Activated T-helper 1 cell treated with anti-CD3 and anti-CD28 coated beads, Interleukin-12 subunit alpha, Interleukin-12 subunit beta, Interleukin-2, Interleukin-4 antibody, amounts not matched to agents 30 ng/mL and 10 ng/mL and 1 ng/mL, durations not matched to agents 14 hours and 24 hours and 36 hours (primary cell): Measurements from ENCODE around the gene WDR26. TPM values are rescaled to one million over a fixed set of nuclear protein-coding genes. Genes with fewer than 3 reads are reported as not detected.
"Not testable (repeated sequence)": the region's sequence is repeated elsewhere in the genome, so short reads cannot be mapped to it uniquely, and the experiment has no call there.

Source experiments
- DNase-seq: peaks from one replicate; pipeline ENCODE4 v3.0.0; 2021; ENCODE audit warnings: low spot score
- H3K27ac Mint-ChIP-seq: one replicate; pipeline ENCODE4 v1.8.0; 2021; ENCODE audit warnings: mild to moderate bottlenecking, mixed read lengths
- H3K27me3 Mint-ChIP-seq: one replicate; pipeline ENCODE4 v1.8.0; 2022; ENCODE audit warnings: mild to moderate bottlenecking, moderate library complexity, mixed read lengths; ENCODE audit not compliant: insufficient read depth
- H3K36me3 Mint-ChIP-seq: one replicate; pipeline ENCODE4 v1.8.0; 2021; ENCODE audit warnings: low read depth, mixed read lengths
- H3K4me1 Mint-ChIP-seq: one replicate; pipeline ENCODE4 v1.8.0; 2021; ENCODE audit warnings: low read depth, mixed read lengths
- H3K4me3 Mint-ChIP-seq: one replicate; pipeline ENCODE4 v1.8.0; 2021; ENCODE audit warnings: mild to moderate bottlenecking, moderate library complexity, mixed read lengths
- H3K9me3 Mint-ChIP-seq: one replicate; pipeline ENCODE4 v1.8.0; 2021; ENCODE audit warnings: mixed read lengths
- intact Hi-C: fragments of 100-400 bp; cut with micrococcal nuclease; formaldehyde crosslinking; loops from one replicate; pipeline ENCODE4 v1.15.1; 2024
- total RNA-seq: library from RNA; stranded (reverse); gene quantifications from 2 replicates; pipeline ENCODE4 v1.2.3, GENCODE V29; 2022

The WDR26 gene
- total RNA-seq, 1 donor from 2014 or later = 91.6 TPM

DNA sequence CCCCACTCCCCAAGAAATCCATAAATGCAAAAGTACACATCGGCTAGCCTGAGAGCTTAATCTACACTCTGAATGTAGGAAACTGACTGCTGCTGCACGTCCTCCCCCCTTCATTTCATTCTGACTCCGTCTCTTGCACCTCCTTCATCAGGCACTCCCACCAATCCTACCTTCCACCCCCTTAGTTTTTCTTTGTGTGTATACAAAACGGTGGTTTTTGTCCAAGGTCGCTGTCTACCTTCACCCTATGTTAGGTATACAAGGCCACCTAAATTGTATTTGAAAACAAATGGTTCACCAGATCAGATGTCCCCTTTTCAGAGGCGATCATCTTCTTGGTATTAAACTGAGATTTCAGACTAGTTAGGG is 1.9 kb downstream of the WDR26 start:
- intact Hi-C loops = loop anchor here (1.0 to 10.0 kb wide), 8 partner anchors 50 to 1778 kb away; partner anchors contain the start of genes CAPN2 and LBR
- Mint-ChIP-seq H3K36me3 (peaks cover 28% of the 10 kb centered on the region), H3K27ac (peak overlapping the region; percentile 89), H3K4me3 (peak overlapping the region; percentile 85), H3K9me3 (no peaks in the 10 kb centered on the region), H3K27me3 (no peaks in the 10 kb centered on the region), H3K4me1 (peaks cover 58% of the 10 kb centered on the region)
- no peak for DNase-seq

DNA sequence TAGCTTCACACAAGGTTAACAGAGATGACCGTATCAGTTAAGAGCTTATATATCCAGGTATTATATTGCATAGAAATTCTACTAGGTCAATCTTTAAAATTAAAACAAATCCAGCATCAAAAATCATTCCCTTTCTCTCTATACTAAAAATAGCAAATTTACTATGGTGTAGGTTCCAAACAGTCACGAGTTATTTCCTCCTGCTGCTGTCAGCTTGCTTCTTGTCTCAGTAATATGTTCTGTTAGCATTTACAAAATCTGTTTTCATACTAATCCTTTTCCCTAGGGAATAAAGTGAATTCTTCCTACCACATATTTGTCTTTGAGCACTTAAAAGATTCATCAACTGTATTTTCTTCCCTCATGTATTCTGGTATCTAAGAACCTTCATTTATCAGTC is 2.5 kb downstream of the WDR26 start:
- peaks cover 59% of the 10 kb centered on the region for H3K4me1 Mint-ChIP-seq
- H3K27ac Mint-ChIP-seq = peak overlapping the region; percentile 89
- no peaks in the 10 kb centered on the region for H3K9me3 Mint-ChIP-seq
- DNase-seq = no peak
- peak overlapping the region; percentile 85 for H3K4me3 Mint-ChIP-seq
- intact Hi-C loops = loop anchor here (5.0 to 10.0 kb wide), 7 partner anchors 265 to 1777 kb away; partner anchors contain the start of genes CAPN2 and LBR
- H3K36me3 Mint-ChIP-seq = peaks cover 33% of the 10 kb centered on the region
- H3K27me3 Mint-ChIP-seq = no peaks in the 10 kb centered on the region

DNA sequence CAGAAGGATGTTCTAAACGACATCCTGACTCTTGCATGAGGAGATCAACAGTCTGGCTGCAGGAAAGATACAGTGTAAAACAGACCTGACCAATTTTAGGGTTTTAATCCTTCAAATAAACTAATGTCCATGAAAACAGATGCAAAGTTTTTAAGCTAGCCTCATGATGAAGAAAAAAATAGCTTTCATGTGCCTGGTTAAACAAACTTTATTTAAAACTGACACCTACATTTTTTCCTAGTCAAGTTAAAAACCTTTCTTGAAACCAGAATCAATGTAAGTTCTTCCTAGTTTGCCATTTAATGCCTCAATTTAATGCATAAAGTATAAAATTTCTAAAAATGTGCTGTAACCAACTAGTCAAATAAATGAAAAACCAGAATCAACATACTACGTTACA is 2.9 kb downstream of the WDR26 start:
- intact Hi-C loops = loop anchor here (2.0 to 10.0 kb wide), 8 partner anchors 264 to 1777 kb away; partner anchors contain the start of genes CAPN2, H3-3A and LBR
- Mint-ChIP-seq H3K4me1 (peaks cover 56% of the 10 kb centered on the region), H3K9me3 (no peaks in the 10 kb centered on the region), H3K4me3 (peak overlapping the region; percentile 85), H3K27ac (no peak overlapping the region), H3K27me3 (no peaks in the 10 kb centered on the region), H3K36me3 (peaks cover 33% of the 10 kb centered on the region)
- no peak for DNase-seq

- DNase-seq = peak; percentile 29
- Mint-ChIP-seq H3K36me3 (peaks cover 33% of the 10 kb centered on the region), H3K27me3 (no peaks in the 10 kb centered on the region), H3K4me1 (peaks cover 52% of the 10 kb centered on the region), H3K27ac (peak overlapping the region; percentile 64), H3K4me3 (peak overlapping the region; percentile 51), H3K9me3 (no peaks in the 10 kb centered on the region)
- intact Hi-C loops = loop anchor here (2.0 to 10.0 kb wide), 8 partner anchors 263 to 1776 kb away; partner anchors contain the start of genes CAPN2, H3-3A and LBR
Observed at GRCh38 chr1:224430511-224431113, 4.0 kb downstream of the WDR26 start.

DNA sequence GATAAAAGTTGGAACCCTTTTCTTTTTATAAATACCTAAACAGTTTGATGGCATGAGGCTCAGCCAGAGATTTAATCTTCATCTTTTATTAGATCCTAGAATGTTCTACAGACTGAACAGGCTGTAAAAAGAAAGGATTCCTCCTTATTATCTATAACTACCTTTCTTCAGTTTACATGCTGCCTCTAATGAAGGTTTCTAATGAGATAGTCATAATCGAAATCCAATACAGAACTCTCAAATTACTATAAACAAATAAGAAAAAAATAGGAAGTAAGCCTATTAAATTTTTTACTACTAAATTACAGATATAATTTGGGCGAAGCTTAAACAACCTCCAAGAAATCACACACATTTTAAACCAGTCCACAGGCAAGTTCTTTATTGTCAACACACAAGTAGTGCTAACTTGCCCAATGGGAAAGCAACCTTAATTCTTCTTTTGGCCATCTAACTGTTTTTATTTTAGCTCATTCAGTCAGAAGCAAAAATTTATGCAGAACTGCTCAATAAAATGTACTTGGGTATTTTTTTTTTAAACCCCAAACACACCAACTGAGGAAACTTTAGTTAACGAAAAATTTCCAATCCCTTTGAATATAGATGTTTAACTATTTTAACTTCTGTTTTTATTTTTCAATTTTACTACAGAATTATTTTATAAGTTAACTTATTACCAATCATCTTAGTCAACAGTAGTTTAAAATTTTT is 4.8 kb downstream of the WDR26 start:
- Mint-ChIP-seq H3K27me3 (no peaks in the 10 kb centered on the region), H3K4me3 (no peak overlapping the region), H3K36me3 (peaks cover 41% of the 10 kb centered on the region), H3K27ac (no peak overlapping the region), H3K4me1 (peaks cover 57% of the 10 kb centered on the region), H3K9me3 (no peaks in the 10 kb centered on the region)
- DNase-seq = no peak
- intact Hi-C loops = loop anchor here (2.0 to 10.0 kb wide), 8 partner anchors 262 to 1775 kb away; partner anchors contain the start of genes CAPN2, H3-3A and LBR

DNA sequence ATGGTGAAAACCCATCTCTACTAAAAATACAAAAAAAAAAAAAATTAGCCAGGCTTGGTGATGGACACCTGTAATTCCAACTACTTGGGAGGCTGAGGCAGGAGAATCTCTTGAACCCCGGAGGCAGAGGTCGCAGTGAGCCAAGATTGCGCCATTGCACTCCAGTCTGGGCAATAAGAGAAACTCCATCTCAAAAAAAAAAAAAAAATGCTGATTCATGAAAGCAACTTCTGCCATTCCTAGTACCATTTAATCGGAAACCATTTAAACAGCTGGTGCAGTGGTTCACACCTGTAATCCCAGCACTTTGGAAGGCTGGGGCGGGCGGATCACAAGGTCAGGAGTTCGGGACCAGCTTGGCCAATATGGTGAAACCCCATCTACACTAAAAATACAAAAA is 5.9 kb downstream of the WDR26 start:
- peaks cover 67% of the 10 kb centered on the region for H3K4me1 Mint-ChIP-seq
- H3K4me3 Mint-ChIP-seq, H3K27me3 Mint-ChIP-seq, H3K27ac Mint-ChIP-seq, DNase-seq, H3K9me3 Mint-ChIP-seq, intact Hi-C loops: not testable (repeated sequence)
- H3K36me3 Mint-ChIP-seq = peaks cover 50% of the 10 kb centered on the region

GRCh38 chr1:224427346-224427745 is 7.3 kb downstream of the WDR26 start:
- DNase-seq = no peak
- no peak overlapping the region for H3K4me3 Mint-ChIP-seq
- peak overlapping the region; percentile 23 for H3K27ac Mint-ChIP-seq
- intact Hi-C loops = no loop called here
- H3K4me1 Mint-ChIP-seq = peaks cover 57% of the 10 kb centered on the region
- peaks cover 50% of the 10 kb centered on the region for H3K36me3 Mint-ChIP-seq
- H3K9me3 Mint-ChIP-seq = no peaks in the 10 kb centered on the region
- no peaks in the 10 kb centered on the region for H3K27me3 Mint-ChIP-seq

GRCh38 chr1:224426869-224427268 is 7.7 kb downstream of the WDR26 start:
- H3K27ac Mint-ChIP-seq, DNase-seq, H3K27me3 Mint-ChIP-seq, H3K4me3 Mint-ChIP-seq, intact Hi-C loops, H3K9me3 Mint-ChIP-seq: not testable (repeated sequence)
- peaks cover 55% of the 10 kb centered on the region for H3K4me1 Mint-ChIP-seq
- peaks cover 52% of the 10 kb centered on the region for H3K36me3 Mint-ChIP-seq

GRCh38 chr1:224425279-224425884 is 9.2 kb downstream of the WDR26 start:
- Mint-ChIP-seq H3K27ac (peak overlapping the region; percentile 25), H3K4me3 (no peak overlapping the region), H3K36me3 (peaks cover 57% of the 10 kb centered on the region), H3K27me3 (no peaks in the 10 kb centered on the region), H3K9me3 (no peaks in the 10 kb centered on the region), H3K4me1 (peaks cover 47% of the 10 kb centered on the region)
- no peak for DNase-seq
- intact Hi-C loops = loop anchor here (2.0 kb wide), 2 partner anchors 17 to 39 kb away; no protein-coding TSS in a partner anchor

- H3K27ac Mint-ChIP-seq = no peak overlapping the region
- intact Hi-C loops = no loop called here
- no peak overlapping the region for H3K4me3 Mint-ChIP-seq
- peaks cover 58% of the 10 kb centered on the region for H3K36me3 Mint-ChIP-seq
- H3K9me3 Mint-ChIP-seq = no peaks in the 10 kb centered on the region
- H3K27me3 Mint-ChIP-seq = no peaks in the 10 kb centered on the region
- no peak for DNase-seq
- H3K4me1 Mint-ChIP-seq = peaks cover 26% of the 10 kb centered on the region
Observed at GRCh38 chr1:224420106-224420505, 14.5 kb downstream of the WDR26 start.

DNA sequence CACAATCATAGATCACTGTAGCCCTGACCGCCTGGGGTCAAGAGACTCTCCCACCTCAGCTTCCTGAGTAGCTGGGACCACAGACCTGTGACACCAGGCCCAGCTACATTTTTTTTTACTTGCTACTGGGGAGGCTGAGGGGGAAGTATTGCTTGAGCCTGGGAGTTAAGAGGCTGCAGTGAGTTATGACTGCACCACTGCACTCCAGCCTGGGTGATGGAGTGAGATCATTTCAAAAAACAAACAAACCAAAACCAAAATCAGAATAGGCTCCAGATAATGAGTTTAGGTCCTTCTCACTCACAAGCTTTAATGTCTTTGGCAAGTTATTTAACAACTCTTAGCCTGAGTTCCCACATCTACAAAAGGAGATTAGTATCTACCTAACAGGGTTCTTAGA is 22.8 kb downstream of the WDR26 start:
- H3K27me3 Mint-ChIP-seq = no peaks in the 10 kb centered on the region
- intact Hi-C loops = no loop called here
- no peak for DNase-seq
- no peaks in the 10 kb centered on the region for H3K9me3 Mint-ChIP-seq
- peaks cover 14% of the 10 kb centered on the region for H3K4me1 Mint-ChIP-seq
- no peak overlapping the region for H3K27ac Mint-ChIP-seq
- H3K36me3 Mint-ChIP-seq = peaks cover 32% of the 10 kb centered on the region
- no peak overlapping the region for H3K4me3 Mint-ChIP-seq

DNA sequence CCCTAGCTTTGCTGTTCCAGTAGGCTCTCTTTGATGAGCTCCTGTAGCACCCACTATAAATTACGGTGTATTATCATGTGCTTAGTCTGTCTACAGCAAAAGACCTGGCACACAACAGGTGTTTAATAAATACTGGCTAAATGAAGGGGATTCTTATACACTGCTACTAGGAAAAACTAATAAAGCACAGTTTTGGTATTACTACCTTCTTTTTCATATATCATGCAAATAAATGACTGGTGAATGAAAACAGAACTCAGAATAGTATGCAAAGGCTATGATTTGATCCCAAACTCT is 26.4 kb downstream of the WDR26 start:
- DNase-seq = no peak
- H3K27ac Mint-ChIP-seq = peak overlapping the region; percentile 15
- peaks cover 27% of the 10 kb centered on the region for H3K4me1 Mint-ChIP-seq
- intact Hi-C loops = loop anchor here (2.0 kb wide), 1 partner anchor 17 kb away; no protein-coding TSS in a partner anchor
- no peaks in the 10 kb centered on the region for H3K9me3 Mint-ChIP-seq
- no peak overlapping the region for H3K4me3 Mint-ChIP-seq
- H3K36me3 Mint-ChIP-seq = peaks cover 47% of the 10 kb centered on the region
- H3K27me3 Mint-ChIP-seq = no peaks in the 10 kb centered on the region
